ENCODE results near the gene GRID1. TPM values are rescaled to one million over a fixed set of nuclear protein-coding genes. Genes with fewer than 3 reads are reported as not detected.
"Not testable (repeated sequence)": the region's sequence is repeated elsewhere in the genome, so short reads cannot be mapped to it uniquely, and the experiment has no call there.

The GRID1 gene
- total RNA-seq, 1 experiment from 2014 or later, result not detected

GRCh38 chr10:85713885-85714284 is 652.7 kb downstream of the GRID1 start:
- CTCF ChIA-PET, result no interaction called here
- no TSS peak for BruUV-seq (replicated peaks)
- no peaks in the 10 kb centered on the region for H3F3A ChIP-seq (ENCODE audit: insufficient read depth, low read depth)
- H3K27ac ChIP-seq, result no peak overlapping the region
- no peaks in the 10 kb centered on the region for H3K9me3 ChIP-seq (ENCODE audit: insufficient read depth, low read depth)
- TF ChIP-seq CTCF (conservative IDR thresholded peaks at IDR 0.05), result no peak
- TF ChIP-seq EZH2 (IDR thresholded peaks at IDR 0.05; ENCODE audit: low read depth), result no peak
- H3K4me2 ChIP-seq, result no peak overlapping the region
- no peaks in the 10 kb centered on the region for H3K36me3 ChIP-seq (ENCODE audit: low read depth)
- H3K79me2 ChIP-seq (ENCODE audit: low read depth), result no peaks in the 10 kb centered on the region
- intact Hi-C loops (cut with micrococcal nuclease; ENCODE audit: unreplicated experiment), result no loop called here
- H4K20me1 ChIP-seq (ENCODE audit: insufficient read depth), result no peaks in the 10 kb centered on the region
- POLR2A ChIA-PET (ENCODE audit: unreplicated experiment), result no interaction called here
- no peak overlapping the region for H3K4me3 ChIP-seq
- DNase-seq, result no peak
- H3K27me3 ChIP-seq (ENCODE audit: insufficient read depth, low read depth), result no peaks in the 10 kb centered on the region
- H3K9me2 ChIP-seq (ENCODE audit: insufficient read depth), result no peaks in the 10 kb centered on the region
- no peaks in the 10 kb centered on the region for H3K4me1 ChIP-seq (replicated peaks; ENCODE audit: insufficient read depth)
- no peak overlapping the region for H2AFZ ChIP-seq

GRCh38 chr10:85702768-85703167 is 663.8 kb downstream of the GRID1 start:
- H3K27me3 ChIP-seq (ENCODE audit: insufficient read depth, low read depth), result no peaks in the 10 kb centered on the region
- POLR2A ChIA-PET (ENCODE audit: unreplicated experiment), result no interaction called here
- H3K79me2 ChIP-seq (ENCODE audit: low read depth), result no peaks in the 10 kb centered on the region
- no peak overlapping the region for H3K27ac ChIP-seq
- no peak overlapping the region for H3K4me2 ChIP-seq
- intact Hi-C loops (cut with micrococcal nuclease; ENCODE audit: unreplicated experiment), result no loop called here
- no peak overlapping the region for H3K4me3 ChIP-seq
- TF ChIP-seq CTCF (conservative IDR thresholded peaks at IDR 0.05) (no peak), EZH2 (IDR thresholded peaks at IDR 0.05; ENCODE audit: low read depth) (no peak)
- CTCF ChIA-PET, result no interaction called here
- no TSS peak for BruUV-seq (replicated peaks)
- H3F3A ChIP-seq (ENCODE audit: insufficient read depth, low read depth), result no peaks in the 10 kb centered on the region
- H3K4me1 ChIP-seq (replicated peaks; ENCODE audit: insufficient read depth), result no peaks in the 10 kb centered on the region
- H3K9me2 ChIP-seq (ENCODE audit: insufficient read depth), result no peaks in the 10 kb centered on the region
- DNase-seq, result no peak
- H2AFZ ChIP-seq, result no peak overlapping the region
- H3K36me3 ChIP-seq (ENCODE audit: low read depth), result no peaks in the 10 kb centered on the region
- H4K20me1 ChIP-seq (ENCODE audit: insufficient read depth), result no peaks in the 10 kb centered on the region
- H3K9me3 ChIP-seq (ENCODE audit: insufficient read depth, low read depth), result no peaks in the 10 kb centered on the region

- H3K4me2 ChIP-seq; intact Hi-C loops (cut with micrococcal nuclease; ENCODE audit: unreplicated experiment); DNase-seq; H3K9me2 ChIP-seq (ENCODE audit: insufficient read depth); H3K27me3 ChIP-seq (ENCODE audit: insufficient read depth, low read depth); H3K9me3 ChIP-seq (ENCODE audit: insufficient read depth, low read depth); BruUV-seq (replicated peaks); CTCF ChIA-PET; H3K27ac ChIP-seq; H3K79me2 ChIP-seq (ENCODE audit: low read depth); H3K36me3 ChIP-seq (ENCODE audit: low read depth); H3K4me1 ChIP-seq (replicated peaks; ENCODE audit: insufficient read depth); H4K20me1 ChIP-seq (ENCODE audit: insufficient read depth); POLR2A ChIA-PET (ENCODE audit: unreplicated experiment); H3F3A ChIP-seq (ENCODE audit: insufficient read depth, low read depth); H3K4me3 ChIP-seq; H2AFZ ChIP-seq: not testable (repeated sequence)
Observed at GRCh38 chr10:85699066-85699465, 667.5 kb downstream of the GRID1 start.

GRCh38 chr10:85696893-85697292 is 669.7 kb downstream of the GRID1 start:
- H4K20me1 ChIP-seq (ENCODE audit: insufficient read depth), result no peaks in the 10 kb centered on the region
- DNase-seq, result no peak
- no peak overlapping the region for H3K4me3 ChIP-seq
- intact Hi-C loops (cut with micrococcal nuclease; ENCODE audit: unreplicated experiment), result no loop called here
- no peaks in the 10 kb centered on the region for H3K36me3 ChIP-seq (ENCODE audit: low read depth)
- no peak overlapping the region for H3K4me2 ChIP-seq
- POLR2A ChIA-PET (ENCODE audit: unreplicated experiment), result no interaction called here
- no peaks in the 10 kb centered on the region for H3K4me1 ChIP-seq (replicated peaks; ENCODE audit: insufficient read depth)
- no peaks in the 10 kb centered on the region for H3F3A ChIP-seq (ENCODE audit: insufficient read depth, low read depth)
- TF ChIP-seq CTCF (conservative IDR thresholded peaks at IDR 0.05) (no peak), EZH2 (IDR thresholded peaks at IDR 0.05; ENCODE audit: low read depth) (no peak)
- H3K9me2 ChIP-seq (ENCODE audit: insufficient read depth), result no peaks in the 10 kb centered on the region
- no peak overlapping the region for H3K27ac ChIP-seq
- BruUV-seq (replicated peaks), result no TSS peak
- H2AFZ ChIP-seq, result no peak overlapping the region
- no peaks in the 10 kb centered on the region for H3K79me2 ChIP-seq (ENCODE audit: low read depth)
- CTCF ChIA-PET, result no interaction called here
- no peaks in the 10 kb centered on the region for H3K9me3 ChIP-seq (ENCODE audit: insufficient read depth, low read depth)
- H3K27me3 ChIP-seq (ENCODE audit: insufficient read depth, low read depth), result no peaks in the 10 kb centered on the region
